ENCODE data around the gene SMAGP.
"Not testable (repeated sequence)": the region's sequence is repeated elsewhere in the genome, so short reads cannot be mapped to it uniquely, and the experiment has no call there.

Gene SMAGP

DNA sequence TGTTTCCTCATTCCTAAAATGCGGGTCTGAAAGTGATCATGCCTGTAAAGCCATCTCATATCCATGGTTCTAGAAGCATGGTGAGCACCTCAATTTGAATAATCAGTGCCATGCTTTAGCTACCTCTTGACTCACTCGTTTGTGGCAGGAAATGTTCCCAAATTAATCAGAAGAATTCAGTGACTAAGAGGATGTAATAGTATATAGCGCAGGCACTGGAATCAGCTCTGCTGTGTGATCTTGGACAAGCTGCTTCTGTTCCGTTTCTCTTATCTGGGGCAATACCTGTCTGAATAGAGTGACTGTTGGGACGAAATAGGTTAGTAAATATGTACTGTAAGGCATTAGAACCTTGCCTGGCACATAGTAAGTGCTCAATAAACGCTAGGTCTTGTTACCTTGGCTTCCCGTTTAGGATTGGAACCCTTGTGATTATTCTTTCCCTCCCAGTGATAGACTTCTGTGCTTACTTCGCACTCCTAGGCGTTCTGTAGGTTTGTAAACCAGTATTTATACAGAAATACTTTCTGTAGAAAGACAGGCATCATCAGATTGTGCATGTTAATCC is 820 bp upstream of the SMAGP start:
- peak; percentile 70 for DNase-seq (ENCODE audit: low read depth)
- TF ChIP-seq, protein P1, sequence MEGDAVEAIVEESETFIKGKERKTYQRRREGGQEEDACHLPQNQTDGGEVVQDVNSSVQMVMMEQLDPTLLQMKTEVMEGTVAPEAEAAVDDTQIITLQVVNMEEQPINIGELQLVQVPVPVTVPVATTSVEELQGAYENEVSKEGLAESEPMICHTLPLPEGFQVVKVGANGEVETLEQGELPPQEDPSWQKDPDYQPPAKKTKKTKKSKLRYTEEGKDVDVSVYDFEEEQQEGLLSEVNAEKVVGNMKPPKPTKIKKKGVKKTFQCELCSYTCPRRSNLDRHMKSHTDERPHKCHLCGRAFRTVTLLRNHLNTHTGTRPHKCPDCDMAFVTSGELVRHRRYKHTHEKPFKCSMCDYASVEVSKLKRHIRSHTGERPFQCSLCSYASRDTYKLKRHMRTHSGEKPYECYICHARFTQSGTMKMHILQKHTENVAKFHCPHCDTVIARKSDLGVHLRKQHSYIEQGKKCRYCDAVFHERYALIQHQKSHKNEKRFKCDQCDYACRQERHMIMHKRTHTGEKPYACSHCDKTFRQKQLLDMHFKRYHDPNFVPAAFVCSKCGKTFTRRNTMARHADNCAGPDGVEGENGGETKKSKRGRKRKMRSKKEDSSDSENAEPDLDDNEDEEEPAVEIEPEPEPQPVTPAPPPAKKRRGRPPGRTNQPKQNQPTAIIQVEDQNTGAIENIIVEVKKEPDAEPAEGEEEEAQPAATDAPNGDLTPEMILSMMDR (IDR thresholded peaks at IDR 0.05; ENCODE audit: low read length, missing control alignments) = no peak

DNA sequence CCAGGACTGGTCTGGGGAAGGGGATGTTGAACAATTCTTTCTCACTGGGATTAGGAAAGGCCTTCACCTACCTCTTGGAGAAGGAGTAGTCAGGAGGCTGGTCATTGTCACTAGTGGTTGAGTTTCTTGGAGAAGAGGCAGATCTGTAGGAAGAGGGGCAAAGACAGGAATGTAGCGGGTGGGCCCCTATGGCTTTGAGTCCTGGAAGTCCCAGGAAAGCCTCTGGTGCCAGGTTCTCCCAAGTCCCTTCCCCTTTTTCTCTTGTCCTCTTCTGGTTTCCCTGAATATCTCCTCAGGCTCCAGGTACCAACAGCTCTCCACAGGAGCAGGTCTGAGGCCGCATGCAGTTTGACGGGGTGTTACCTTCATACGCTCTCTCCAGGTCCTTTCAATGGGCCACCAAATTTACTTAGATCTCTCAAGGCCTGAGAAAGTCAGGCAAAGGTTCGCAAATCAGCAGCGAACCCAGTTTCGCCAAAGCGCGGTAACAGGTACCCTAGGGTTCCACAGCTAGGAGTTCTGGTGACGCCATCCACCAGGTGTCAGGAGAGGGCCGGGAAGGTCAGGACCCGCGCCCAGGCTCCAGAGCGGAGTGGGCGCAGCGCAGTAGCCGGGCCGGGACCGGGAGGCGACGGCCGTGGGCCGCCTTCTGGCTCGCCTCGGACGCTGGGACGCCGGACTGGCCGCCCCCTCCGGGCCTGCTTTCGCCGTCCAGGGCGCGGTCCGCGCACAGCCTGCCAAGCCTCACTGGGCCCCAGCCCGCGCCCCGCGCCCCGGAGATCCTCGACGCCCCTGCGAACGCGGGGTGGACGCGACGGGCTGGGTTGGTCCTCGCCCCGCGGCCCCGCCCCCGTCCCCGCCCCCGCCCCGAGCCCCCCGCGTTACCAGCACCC is 795 bp downstream of the SMAGP start:
- H3K4me3 ChIP-seq (replicated peaks; ENCODE audit: low read depth, low read length) = peak overlapping the region; percentile 73
- TF ChIP-seq, protein P1 (IDR thresholded peaks at IDR 0.05; ENCODE audit: low read length, missing control alignments) = peak; percentile 20
- peak; percentile 39 for DNase-seq (ENCODE audit: low read depth)

More for the DNA sequence above, 820 bp upstream of the SMAGP start:
- peak overlapping the region; percentile 73 for H3K4me3 ChIP-seq (replicated peaks; ENCODE audit: low read depth, low read length)

DNA sequence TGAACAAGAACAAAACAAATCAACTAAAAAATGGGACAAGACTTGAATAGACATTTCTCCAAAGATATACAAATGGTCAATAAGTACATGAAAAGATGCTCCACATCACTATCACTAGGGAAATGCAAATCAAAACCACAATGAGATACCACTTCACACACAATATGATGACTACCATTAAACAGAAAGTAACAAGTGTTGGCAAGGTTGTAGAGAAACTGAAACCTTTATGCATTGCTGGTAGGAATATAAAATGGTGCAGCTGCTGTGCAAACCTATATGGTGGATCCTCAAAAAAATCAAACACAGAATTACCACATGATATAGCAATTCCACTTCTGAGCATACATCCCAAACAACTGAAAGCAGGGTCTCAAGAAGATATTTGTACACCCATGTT is 5.2 kb downstream of the SMAGP start:
- H3K4me3 ChIP-seq (replicated peaks; ENCODE audit: low read depth, low read length) = no peak overlapping the region
- TF ChIP-seq, protein P1 (IDR thresholded peaks at IDR 0.05; ENCODE audit: low read length, missing control alignments) = no peak
- DNase-seq (ENCODE audit: low read depth) = no peak

DNA sequence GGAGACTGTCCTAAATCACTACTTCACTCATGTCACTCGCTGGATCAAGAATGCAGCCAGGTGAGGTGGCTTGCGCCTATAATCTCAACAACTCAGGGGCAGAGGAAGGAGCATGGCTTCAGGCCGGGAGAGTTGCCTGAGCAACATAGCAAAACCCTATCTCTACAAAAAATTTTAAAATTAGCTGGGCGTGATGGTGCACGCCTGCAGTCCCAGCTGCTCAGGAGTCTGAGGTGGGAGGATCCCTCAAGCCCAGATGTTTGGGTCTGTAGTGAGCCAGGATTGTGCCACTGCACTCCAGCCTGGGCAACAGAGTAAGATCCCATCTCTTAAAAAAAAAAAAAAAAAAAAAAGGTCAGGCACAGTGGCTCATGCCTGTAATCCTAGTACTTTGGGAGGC is 5.9 kb downstream of the SMAGP start:
- no peak overlapping the region for H3K4me3 ChIP-seq (replicated peaks; ENCODE audit: low read depth, low read length)
- DNase-seq (ENCODE audit: low read depth) = no peak
- TF ChIP-seq, protein P1 (IDR thresholded peaks at IDR 0.05; ENCODE audit: low read length, missing control alignments) = no peak

DNA sequence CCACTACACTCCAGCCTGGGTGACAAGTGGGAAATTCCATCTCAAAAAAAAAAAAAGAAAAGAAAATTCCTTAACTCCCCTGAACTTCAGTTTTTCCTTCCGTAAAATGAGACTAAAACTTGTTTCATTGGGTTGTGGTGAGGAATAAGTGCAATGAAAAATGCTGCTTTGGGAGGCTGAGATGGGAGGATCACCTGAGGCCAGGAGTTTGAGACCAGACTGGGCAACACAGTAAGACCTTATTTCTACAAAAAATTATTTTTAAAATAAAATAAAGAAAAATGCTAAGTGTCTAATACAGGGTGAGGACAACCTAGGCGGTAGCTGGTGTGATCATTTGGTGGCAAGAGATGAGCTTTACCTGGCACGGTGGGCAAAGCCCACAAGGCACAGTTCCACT is 6.9 kb downstream of the SMAGP start:
- no peak for DNase-seq (ENCODE audit: low read depth)
- TF ChIP-seq, protein P1 (IDR thresholded peaks at IDR 0.05; ENCODE audit: low read length, missing control alignments) = no peak
- H3K4me3 ChIP-seq (replicated peaks; ENCODE audit: low read depth, low read length) = no peak overlapping the region

DNA sequence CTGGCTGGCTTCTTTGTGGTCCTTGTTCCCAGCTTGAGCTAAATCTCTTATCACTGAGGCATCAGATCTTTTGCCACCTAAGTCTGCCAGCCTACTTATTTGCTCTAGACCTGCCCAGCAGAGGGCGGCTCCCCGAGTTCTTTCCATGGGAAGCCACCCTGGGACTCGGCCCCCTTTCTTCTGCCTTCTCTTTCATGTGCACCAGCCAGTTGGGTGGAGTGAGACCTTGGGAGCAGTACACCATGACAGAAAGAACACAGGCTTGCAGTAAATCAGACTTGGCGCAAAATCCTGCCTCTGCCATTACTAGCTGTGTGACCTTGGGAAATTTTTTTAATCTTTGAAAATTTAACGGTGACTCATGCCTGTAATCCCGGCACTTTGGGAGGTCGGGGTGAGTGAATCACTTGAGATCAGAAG is 7.4 kb downstream of the SMAGP start:
- DNase-seq (ENCODE audit: low read depth) = peak; percentile 58
- TF ChIP-seq, protein P1 (IDR thresholded peaks at IDR 0.05; ENCODE audit: low read length, missing control alignments) = peak; percentile 44
- no peak overlapping the region for H3K4me3 ChIP-seq (replicated peaks; ENCODE audit: low read depth, low read length)

DNA sequence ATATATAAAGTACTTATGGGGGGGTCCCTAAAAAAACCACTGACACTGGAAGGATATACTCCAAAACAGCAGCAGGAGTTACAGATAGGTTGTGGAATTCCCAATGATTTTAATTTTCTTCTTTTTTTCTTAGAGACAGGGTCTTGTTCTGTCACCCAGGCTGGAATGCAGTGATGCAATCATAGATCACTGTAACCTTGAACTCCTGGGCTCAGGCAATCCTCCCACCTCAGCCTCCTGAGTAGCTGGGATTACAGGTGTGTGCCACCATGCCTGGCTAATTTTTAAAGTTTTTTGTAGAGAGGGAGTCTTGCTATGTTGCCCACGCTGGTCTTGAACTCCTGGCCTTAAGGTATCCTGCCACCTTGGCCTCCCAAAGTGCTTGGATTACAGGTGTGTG is 10.6 kb downstream of the SMAGP start:
- H3K4me3 ChIP-seq (replicated peaks; ENCODE audit: low read depth, low read length); DNase-seq (ENCODE audit: low read depth): not testable (repeated sequence)

Data from fibroblast of pulmonary artery (primary cell).